HCT116 (cell line): ENCODE results near the gene BTBD16.

Experiments
- POLR2A ChIP-seq: IDR thresholded peaks from 2 replicates; pipeline ENCODE4 v1.7.0; 2011; ENCODE audit warnings: borderline replicate concordance; ENCODE audit not compliant: insufficient read depth, insufficient read length; ENCODE audit errors: extremely low read depth
- POLR2AphosphoS5 ChIP-seq: IDR thresholded peaks from 2 replicates; pipeline ENCODE4 v1.6.1; 2011; ENCODE audit warnings: mild to moderate bottlenecking, low read depth, low read length, moderate library complexity
- RAD21 ChIP-seq: IDR thresholded peaks from 2 replicates; pipeline ENCODE4 v1.6.1; 2012; ENCODE audit warnings: low read depth, mild to moderate bottlenecking
- REST ChIP-seq: IDR thresholded peaks from 2 replicates; pipeline ENCODE4 v1.6.1; 2012; ENCODE audit warnings: low read depth
- TF ChIP-seq, protein P1 (sequence below), 3 experiments: fragments of 200-600 bp in 1 of 3; sonication (generic) in 1 of 3; IDR thresholded peaks in 2 of 3; conservative IDR thresholded peaks in 1 of 3; 2 replicates each; pipeline ENCODE4 v1.5.1; 2012 to 2017; ENCODE audit warnings: low read depth in 2 of 3, low read length in 2 of 3, antibody characterized with exemption in 1 of 3, borderline replicate concordance in 1 of 3, control low read depth in 1 of 3, mild to moderate bottlenecking in 1 of 3, mixed read lengths in 1 of 3, mixed run types in 1 of 3, moderate library complexity in 1 of 3; ENCODE audit not compliant: insufficient read depth in 1 of 3

GRCh38 chr10:122381680-122382079 is 110.6 kb downstream of the BTBD16 start:
- TF ChIP-seq, protein P1, sequence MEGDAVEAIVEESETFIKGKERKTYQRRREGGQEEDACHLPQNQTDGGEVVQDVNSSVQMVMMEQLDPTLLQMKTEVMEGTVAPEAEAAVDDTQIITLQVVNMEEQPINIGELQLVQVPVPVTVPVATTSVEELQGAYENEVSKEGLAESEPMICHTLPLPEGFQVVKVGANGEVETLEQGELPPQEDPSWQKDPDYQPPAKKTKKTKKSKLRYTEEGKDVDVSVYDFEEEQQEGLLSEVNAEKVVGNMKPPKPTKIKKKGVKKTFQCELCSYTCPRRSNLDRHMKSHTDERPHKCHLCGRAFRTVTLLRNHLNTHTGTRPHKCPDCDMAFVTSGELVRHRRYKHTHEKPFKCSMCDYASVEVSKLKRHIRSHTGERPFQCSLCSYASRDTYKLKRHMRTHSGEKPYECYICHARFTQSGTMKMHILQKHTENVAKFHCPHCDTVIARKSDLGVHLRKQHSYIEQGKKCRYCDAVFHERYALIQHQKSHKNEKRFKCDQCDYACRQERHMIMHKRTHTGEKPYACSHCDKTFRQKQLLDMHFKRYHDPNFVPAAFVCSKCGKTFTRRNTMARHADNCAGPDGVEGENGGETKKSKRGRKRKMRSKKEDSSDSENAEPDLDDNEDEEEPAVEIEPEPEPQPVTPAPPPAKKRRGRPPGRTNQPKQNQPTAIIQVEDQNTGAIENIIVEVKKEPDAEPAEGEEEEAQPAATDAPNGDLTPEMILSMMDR (IDR thresholded peaks at IDR 0.05 in 2 of 3, conservative IDR thresholded peaks at IDR 0.05 in 1 of 3; ENCODE audit: borderline replicate concordance in 1 of 3, insufficient read depth in 1 of 3, low read depth in 2 of 3, low read length in 2 of 3): no peak
- TF ChIP-seq RAD21: no peak
- TF ChIP-seq POLR2A: no peak
- no peak for TF ChIP-seq POLR2AphosphoS5
- no peak for TF ChIP-seq REST
